ENCODE results near the gene MRPL34.

MRPL34 gene

DNA sequence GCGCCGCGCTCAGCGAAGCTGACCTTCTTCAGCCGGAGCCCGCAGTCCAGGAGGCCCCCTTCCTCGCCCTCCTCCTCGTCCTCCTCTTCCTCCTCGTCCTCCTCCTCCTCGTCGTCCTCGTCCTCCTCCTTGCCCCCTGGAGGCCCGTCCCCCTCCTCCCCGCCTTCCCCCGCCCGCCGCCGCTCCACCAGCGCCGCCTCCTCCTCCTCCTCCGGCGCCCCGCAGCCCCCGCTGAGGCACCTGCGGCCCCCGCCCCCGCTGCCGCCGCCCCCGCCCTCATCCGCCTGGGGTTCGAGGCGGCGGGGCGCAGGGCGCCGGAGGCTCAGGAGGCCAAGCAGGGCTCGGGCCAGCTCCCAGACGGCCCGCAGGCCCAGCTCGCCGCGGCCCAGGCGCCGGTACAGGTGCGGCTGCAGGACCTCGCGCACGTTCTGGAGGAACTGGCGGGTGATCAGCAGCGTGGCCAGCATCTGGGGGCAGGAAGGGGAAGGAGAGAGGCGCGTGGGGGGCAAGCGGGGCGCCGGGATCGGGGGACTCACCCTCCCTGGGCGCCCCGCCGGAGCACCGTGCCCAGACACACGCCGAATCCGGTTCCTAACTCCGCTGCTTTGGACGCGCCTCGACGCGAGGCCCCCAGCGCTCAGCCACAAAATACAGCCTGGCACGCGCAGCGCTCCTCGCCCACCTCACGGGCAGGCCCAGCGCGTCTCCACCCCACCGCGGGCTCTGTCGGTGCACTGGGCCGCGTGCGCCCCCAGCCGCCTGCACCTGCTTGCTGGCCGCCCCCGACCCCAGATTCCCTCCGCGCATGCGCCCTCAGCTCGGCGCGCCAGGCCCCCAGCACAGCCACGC lies 23.1 kb downstream of the MRPL34 start:
- no peak for DNase-seq (ENCODE audit: low spot score)

DNA sequence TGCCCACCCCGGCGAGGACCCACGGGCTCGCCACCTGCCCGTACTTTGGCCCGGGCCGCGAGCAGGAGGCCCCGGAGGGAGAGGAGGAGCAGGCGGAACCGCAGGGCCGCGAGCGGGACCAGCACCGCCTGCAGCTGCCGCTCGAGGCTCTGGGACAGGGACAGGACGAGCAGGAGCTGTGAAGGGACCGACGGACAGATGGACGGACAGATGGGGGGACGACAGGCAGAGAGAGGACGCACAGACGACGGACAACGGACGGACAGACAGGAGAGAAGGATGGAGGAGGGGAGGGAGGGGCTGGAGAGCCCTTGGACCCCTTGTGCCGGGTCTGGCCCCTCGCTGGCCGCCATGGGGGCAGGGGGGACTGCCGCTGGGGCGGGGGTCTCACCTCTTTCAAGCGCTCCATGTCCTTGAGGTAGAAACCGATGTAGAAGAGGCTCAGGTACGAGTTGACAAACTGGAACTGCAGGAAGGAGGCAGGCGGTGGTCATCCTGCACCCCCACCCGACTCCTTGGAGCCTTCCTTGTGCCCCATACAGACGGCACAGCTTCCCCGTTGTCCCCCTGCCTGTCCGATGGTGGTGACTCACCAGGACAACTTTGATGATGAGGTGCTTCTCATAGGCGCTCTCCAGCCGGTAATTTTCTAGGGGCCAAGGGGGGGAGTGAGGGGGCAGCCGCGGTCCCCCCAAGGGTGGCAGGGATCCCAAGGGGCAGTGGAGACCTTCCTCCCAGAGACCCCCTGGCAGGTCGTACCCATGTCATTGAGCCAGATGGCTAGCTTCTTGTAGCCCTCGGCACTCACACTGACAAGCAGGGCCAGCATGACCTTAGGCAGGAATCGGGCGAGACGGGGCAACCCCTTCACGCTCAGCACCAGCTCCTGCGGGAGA lies 23.9 kb downstream of the MRPL34 start:
- no peak for DNase-seq (ENCODE audit: low spot score)

GRCh38 chr19:17330262-17331044 lies 24.8 kb downstream of the MRPL34 start:
- no peak for DNase-seq (ENCODE audit: low spot score)

GRCh38 chr19:17331045-17331558 lies 25.4 kb downstream of the MRPL34 start:
- DNase-seq (ENCODE audit: low spot score), result no peak

DNA sequence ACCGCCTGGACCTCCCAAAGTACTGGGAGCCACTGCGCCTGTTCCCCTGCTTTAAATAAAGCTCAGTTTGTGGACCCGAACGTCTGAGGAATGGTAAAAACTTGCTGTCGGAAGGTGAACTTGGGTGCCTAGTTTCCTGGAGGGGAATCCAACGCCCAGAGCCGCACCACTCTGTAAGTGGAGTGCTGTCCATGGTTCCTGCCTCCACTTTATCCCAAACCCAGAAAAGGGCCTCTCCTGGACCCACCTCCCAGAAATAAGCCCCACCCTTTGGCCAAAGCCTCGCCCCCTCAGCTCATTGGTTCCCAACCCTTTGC lies 26.6 kb downstream of the MRPL34 start:
- DNase-seq (ENCODE audit: low spot score), result no peak

GRCh38 chr19:17332677-17333581 lies 27.3 kb downstream of the MRPL34 start:
- DNase-seq (ENCODE audit: low spot score), result no peak

DNA sequence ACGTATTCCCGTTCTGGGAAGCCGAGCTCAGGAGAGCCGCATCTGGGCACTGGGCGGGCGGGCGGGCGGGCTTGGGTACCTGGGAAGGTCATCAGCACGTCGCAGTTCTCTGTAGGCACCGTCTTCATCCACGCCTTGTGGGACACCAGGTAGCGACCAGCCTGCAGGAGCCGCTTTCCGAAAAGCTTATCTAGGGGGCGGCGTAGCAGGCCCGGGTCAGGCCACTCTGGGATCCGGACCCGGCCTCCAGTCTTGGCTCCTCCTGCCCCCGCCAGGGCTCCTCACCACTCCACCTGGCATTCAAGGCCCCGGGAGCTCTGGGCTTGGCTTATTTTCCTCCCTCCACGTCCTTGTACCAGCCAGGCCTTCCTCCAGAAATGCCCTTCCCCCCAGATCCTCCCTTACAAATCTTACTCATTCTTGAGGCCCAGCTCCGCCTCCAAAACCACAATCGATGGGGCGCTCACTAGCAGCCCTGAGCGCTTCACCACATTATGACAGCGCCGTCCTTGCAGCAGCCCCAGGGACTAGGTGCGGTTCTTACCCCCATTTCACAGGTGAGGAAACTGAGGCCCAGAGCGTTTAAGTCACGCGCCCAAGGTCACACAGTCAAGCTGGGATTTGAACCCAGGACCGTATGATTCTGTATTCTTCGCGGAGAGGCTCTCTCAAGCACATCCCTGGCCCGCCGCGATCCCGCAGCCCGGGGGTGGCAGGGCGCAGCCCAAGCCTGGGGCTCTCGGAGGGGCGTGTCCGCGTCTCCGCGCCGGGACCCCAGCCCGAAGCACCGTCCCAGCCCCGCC lies 28.1 kb downstream of the MRPL34 start:
- DNase-seq (ENCODE audit: low spot score), result peak; percentile 83

- peak; percentile 95 for DNase-seq (ENCODE audit: low spot score)
Observed at GRCh38 chr19:17334414-17335409, 29.0 kb downstream of the MRPL34 start, which contains the start of gene ANO8. TSS of gene ANO8 (minus strand) at chr19:17334855. CDS start at chr19:17334670, 185 bp downstream.

DNA sequence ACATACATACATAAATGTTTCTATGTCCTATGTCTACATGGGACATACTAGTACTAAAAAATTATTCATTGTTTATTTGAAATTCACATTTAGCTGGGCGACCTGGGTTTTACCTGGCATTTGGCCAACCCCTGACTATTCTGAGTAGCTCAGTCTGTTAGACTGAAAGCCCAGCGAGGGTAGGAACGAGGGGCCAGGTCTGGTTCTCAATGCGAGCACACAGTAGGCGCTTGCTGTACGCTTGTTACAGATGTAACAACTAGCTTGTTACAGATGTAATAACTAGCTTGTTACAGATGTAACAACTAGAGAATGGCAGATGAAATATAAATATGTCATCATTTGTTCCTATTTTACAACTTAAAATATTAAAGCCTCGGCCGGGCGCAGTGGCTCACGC lies 29.9 kb downstream of the MRPL34 start:
- DNase-seq (ENCODE audit: low spot score), result no peak

GRCh38 chr19:17336872-17337674 lies 31.4 kb downstream of the MRPL34 start, which contains the start of gene GTPBP3:
TSS of gene GTPBP3 (plus strand) at chr19:17337553. CDS start at chr19:17337612, 59 bp downstream.
- DNase-seq (ENCODE audit: low spot score), result peak; percentile 96

DNA sequence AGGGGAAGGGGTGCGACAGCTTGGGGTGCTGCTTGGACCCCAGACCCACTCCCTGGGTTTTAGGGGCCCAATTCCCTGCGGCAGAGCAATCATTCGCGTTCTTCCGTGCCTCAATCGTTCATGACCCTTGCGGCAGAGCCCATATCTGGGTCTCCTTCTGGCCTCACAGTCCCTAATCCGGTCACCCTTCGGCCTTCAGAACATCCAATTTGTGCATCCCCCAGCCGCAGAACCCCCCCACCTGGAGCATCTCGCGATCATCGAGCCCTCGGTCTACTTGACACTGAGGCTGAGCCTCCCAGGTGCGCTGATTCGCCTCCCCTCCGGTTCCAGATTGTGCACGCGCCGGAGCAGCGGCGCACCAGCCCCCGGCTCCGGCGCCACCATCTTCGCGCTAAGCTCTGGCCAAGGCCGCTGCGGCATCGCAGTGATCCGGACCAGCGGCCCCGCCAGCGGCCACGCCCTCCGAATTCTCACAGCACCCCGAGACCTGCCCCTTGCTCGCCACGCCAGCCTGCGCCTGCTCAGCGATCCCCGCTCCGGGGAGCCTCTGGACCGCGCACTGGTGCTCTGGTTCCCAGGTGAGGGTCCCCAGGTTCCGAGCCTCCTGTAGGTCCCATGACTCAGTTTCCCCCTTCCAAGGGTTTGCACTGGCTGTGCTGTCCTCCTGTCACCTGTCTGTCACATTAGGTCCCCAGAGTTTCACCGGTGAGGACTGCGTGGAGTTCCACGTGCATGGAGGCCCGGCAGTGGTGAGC lies 32.2 kb downstream of the MRPL34 start:
- DNase-seq (ENCODE audit: low spot score), result peak; percentile 64

- DNase-seq (ENCODE audit: low spot score), result no peak
Observed at GRCh38 chr19:17338433-17339078, 32.9 kb downstream of the MRPL34 start.

GRCh38 chr19:17339088-17339741 lies 33.5 kb downstream of the MRPL34 start:
- DNase-seq (ENCODE audit: low spot score), result no peak

GRCh38 chr19:17340302-17340870 lies 34.7 kb downstream of the MRPL34 start:
- no peak for DNase-seq (ENCODE audit: low spot score)

GRCh38 chr19:17340871-17341357 lies 35.2 kb downstream of the MRPL34 start:
- no peak for DNase-seq (ENCODE audit: low spot score)
